Head of caudate nucleus (tissue), 42 donors: ENCODE results near the gene C16orf90.
A peak's percentile ranks its signal among the peaks of the same experiment; 100 is the strongest.

ENCODE experiments used
- DNase-seq, 42 donors: peaks; one replicate each; pipeline versions ENCODE4 v3.0.0 to v3.0.0-alpha.2; 2020 to 2021; ENCODE audit warnings: mixed read lengths in 7 of 42
- intact Hi-C: fragments of 100-400 bp; cut with DNase I; formaldehyde crosslinking; loops from one replicate; pipeline ENCODE4 v1.15.0; 2022

C16orf90 gene

GRCh38 chr16:3514621-3515020, 19.3 kb upstream of the C16orf90 start:
- peak in 1 of 42 donors; percentile 2 for DNase-seq
- intact Hi-C loops, result no loop called here

DNA sequence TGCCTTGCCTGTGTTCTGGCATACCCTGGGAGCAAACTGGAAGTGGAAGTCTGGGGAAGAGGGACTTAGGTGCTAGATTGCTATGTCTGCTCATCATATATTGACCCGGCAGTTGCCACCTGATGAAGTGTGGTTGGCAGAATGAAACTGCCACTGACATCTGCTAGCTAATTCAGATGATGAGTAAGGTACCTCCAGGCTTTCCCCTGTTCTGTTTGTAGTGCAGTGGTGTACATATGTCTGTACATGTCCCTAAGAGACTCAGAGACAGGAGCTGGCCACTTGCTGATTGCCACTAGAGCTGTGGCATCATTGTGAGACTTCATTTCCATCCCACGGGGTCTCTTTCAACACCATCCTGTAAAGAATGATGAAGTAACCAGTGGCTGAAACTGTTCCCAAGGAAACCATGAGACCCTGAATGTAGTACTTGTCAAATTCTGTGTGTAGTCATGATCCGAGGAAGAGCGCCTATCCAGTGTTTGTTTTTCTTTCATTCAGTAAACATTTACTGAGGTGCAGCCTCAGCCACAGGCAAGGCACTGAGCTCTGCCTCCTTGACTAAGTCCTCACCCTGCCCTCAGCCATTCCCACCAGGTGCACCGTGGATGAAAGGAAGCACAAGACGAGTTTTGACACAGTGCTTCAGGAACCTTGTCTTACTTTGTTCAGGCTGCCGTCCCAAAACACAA, 18.7 kb upstream of the C16orf90 start:
- intact Hi-C loops, result no loop called here
- DNase-seq, result peak in 2 of 42 donors; percentile 2 to 10

- intact Hi-C loops, result no loop called here
- DNase-seq, result peak in 2 of 42 donors; percentile 16
Measured at GRCh38 chr16:3511286-3512180, 16.2 kb upstream of the C16orf90 start.

- intact Hi-C loops, result no loop called here
- peak in 2 of 42 donors; percentile 6 to 7 for DNase-seq
Measured at GRCh38 chr16:3510416-3510815, 15.1 kb upstream of the C16orf90 start.

DNA sequence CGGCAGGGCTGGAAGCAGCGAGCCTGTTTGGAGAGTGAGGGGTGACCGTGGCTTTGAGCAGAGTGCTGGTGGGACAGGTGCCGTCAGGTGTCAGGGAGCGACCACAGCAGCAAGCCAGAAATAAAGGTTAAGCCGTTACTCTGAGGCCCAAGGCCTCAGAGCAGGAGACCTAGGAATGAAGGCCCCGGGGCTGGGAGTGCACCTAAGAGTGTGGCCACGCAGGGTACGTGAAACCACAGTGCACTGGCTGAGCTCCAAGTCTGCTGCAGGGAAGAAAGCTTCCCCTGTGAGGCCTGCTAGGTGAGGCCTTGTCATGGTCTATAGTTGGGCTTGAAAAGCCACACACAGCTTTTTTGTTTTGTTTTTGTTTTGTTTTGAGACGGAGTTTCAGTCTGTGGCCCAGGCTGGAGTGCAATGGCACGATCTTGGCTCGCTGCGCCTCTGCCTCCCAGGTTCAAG, 14.2 kb upstream of the C16orf90 start:
- DNase-seq, result peak in 2 of 42 donors; percentile 11 to 23
- intact Hi-C loops, result no loop called here

DNA sequence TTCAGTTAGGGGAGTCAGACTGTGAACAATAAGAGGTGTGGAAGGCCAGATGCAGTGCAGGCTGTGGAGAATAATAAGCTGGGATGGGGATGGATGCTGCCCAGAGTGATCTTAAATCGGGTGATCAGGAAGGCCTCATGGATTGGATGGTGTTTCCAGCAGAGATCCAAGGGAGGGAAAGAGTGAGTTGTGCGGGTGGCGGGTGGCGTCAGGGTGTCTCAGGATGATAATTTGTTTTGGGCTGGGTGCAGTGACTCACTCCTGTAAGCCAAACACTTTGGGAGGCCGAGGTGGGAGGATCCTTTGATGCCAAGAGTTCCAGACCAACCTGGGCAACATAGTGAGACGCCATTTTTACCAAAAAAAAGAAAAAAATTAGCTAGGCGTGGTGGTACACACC, 13.4 kb upstream of the C16orf90 start:
- peak in 2 of 42 donors; percentile 15 to 27 for DNase-seq
- intact Hi-C loops, result no loop called here

DNA sequence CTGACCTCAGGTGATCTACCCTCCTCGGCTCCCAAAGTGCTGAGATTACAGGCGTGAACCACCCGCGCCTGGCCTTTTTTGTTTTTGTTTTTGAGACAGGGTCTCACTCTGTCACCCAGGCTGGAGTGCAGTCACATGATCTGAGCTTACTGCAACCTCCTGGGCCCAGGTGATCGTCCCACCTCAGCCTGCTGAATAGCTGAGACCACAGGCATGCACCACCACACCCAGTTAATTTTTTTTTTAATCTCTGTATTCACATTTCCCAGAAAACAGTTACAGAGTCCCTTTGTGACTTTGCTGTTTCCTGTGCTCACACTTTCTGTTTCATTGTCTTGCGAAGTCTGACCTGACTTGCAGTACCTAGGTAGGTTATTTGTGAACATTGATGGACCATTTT, 8.2 kb upstream of the C16orf90 start:
- DNase-seq, result peak in 2 of 42 donors; percentile 15 to 20
- intact Hi-C loops, result loop anchor here (5.0 kb wide), 1 partner anchor 46 kb away; no protein-coding TSS in a partner anchor

- DNase-seq, result peak in 2 of 42 donors; percentile 16
- intact Hi-C loops, result loop anchor here (2.0 to 5.0 kb wide), 2 partner anchors 45 to 237 kb away; no protein-coding TSS in a partner anchor
Measured at GRCh38 chr16:3501783-3502400, 6.6 kb upstream of the C16orf90 start.

DNA sequence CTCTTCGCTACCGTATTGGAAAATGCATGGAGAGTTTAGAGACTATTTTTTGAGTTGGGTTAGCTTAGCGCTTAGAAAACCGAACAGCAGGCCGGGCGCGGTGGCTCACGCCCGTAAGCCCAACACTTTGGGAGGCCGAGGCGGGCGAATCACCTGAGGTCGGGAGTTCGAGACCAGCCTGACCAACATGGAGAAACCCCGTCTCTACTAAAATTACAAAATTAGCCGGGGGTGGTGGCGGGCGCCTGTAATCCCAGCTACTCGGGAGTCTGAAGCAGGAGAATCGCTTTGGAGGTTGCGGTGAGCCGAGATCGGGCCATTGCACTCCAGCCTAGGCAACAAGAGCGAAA, 6.1 kb upstream of the C16orf90 start:
- intact Hi-C loops, result loop anchor here (2.0 to 5.0 kb wide), 2 partner anchors 44 to 237 kb away; no protein-coding TSS in a partner anchor
- DNase-seq, result peak in 2 of 42 donors; percentile 8 to 27

DNA sequence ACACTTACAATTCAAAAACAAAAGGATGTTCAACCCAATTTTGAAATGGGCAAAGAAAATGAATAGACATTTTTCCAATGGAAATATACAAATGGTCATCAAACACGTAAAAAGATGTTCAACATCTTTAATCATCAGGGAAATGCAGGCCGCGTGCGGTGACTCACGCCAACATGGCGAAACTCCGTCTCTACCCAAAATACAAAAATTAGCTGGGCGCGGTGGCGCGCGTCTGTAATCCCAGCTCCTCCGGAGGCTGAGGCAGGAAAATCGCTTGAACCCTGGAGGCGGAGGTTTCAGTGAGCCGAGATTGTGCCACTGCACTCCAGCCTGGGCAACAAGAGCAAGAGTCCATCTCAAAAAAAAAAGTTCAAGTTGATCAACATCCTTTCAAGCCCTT, 3.7 kb upstream of the C16orf90 start:
- intact Hi-C loops, result no loop called here
- DNase-seq, result peak in 1 of 42 donors; percentile 33

DNA sequence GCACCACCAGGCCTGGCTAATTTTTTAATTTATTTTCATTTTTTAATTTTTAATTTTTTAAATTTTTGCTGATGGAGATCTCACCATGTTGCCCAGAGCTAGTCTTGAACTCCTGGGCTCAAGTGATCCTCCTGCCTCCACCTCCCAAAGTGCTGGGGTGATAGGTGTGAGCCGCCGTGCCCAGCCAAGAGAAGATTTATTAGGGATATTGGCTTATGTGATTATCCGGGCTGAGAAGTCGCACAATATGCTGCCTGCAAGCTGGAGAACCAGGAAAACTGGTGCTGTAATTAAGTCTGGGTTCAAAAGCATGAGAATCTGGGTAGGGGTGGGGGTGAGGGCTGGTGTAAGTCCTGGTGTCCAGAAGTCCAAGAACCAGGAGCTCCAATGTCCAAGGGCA, 2.5 kb upstream of the C16orf90 start:
- intact Hi-C loops, result no loop called here
- DNase-seq, result no peak

- peak in 2 of 42 donors; percentile 26 to 37 for DNase-seq
- intact Hi-C loops, result no loop called here
Measured at GRCh38 chr16:3496386-3496785, 1.1 kb upstream of the C16orf90 start.

GRCh38 chr16:3494386-3494973, 809 bp downstream of the C16orf90 start:
- peak in 1 of 42 donors; percentile 2 for DNase-seq

GRCh38 chr16:3492356-3492755, 2.9 kb downstream of the C16orf90 start:
- intact Hi-C loops, result no loop called here
- DNase-seq, result peak in 1 of 42 donors; percentile 24

More at GRCh38 chr16:3494386-3494973, 809 bp downstream of the C16orf90 start:
- intact Hi-C loops, result no loop called here

DNA sequence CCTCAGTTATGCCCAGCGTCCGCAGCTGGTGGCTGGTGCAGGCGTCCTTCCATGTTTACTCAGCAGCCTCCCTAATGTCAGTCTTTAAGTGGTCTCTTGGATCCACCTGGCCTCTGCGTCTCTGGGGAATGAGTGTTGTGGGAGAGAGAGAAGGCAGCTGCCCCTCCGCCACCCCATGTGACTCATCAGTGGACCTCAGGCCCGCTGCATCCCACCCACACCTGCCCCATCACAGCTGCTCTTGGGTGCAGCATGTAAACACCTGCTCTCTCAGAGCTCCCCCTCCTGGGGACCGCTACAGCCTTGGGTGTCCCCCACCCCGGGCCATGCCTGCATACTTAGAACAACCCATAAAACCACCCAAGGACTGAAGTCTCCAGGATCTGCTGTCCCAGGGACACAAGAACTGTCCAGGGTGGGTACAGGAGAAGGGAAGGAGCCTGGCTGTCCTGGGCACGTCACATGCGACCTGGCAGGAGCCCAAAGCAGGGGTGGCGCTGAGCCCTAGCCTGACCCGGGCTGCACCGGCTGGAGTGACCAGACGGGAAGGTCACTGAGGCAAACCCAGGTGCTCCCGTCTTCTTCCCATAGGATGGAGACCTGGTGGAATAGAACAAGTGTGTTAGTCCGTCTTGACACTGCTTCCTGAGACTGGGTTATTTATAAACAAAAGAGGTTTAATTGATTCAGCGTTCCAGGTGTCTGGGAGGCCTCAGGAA, 4.2 kb downstream of the C16orf90 start:
- intact Hi-C loops, result no loop called here
- no peak for DNase-seq

- DNase-seq, result no peak
- intact Hi-C loops, result no loop called here
Measured at GRCh38 chr16:3488801-3489200, 6.5 kb downstream of the C16orf90 start.

DNA sequence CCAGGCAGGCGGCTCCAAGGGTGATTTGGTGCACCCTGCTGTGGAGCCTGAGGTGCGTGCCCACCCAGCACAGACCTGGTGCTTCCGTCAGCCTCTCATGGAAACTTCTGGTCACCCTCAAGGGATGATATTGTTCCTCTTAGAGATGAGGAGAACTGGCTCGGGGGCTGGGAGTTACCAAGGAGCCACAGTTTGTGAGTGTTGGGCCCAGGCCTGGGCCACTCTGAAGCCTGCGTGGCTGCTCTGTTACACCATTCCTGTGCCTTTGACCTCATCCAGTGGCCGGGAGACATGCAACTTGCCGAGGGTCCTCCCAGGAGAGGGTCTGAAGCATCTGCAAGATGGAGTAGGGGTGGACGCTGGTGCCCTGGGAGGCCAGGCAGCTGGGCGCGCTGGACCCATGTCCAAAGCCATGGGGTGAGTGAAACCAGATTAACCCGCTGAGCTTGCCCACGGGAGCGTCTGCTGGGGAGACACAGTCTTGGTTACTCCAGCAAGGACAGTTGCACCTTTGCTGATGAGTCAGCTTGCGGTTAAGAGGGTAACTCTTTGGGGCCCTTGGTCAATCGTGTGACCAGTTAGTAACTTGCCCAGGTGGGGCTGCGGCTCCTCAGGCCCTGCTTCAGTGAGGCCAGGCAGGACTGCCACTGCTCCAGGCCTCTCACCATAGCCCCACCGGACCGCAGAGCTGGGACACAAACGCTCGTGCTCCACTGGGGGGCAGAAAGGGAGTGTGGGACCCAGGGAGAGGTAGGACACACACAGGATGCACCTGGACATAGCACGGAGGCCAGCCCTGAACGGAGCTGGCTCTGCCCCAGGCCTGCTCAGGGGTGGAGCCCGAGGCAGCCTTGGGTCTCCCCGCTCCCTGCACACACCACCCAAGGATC, 7.5 kb downstream of the C16orf90 start:
- DNase-seq, result no peak
- intact Hi-C loops, result no loop called here
